Measurements from ENCODE around the gene DPY19L2.
"Not testable (repeated sequence)": the region's sequence is repeated elsewhere in the genome, so short reads cannot be mapped to it uniquely, and the experiment has no call there.

GRCh38 chr12:63538656-63539055 is 129.6 kb downstream of the DPY19L2 start:
- not testable (repeated sequence) for TF ChIP-seq CTCF (IDR thresholded peaks at IDR 0.05; ENCODE audit: low read depth, low read length); MYC (IDR thresholded peaks at IDR 0.05; ENCODE audit: low read depth, low read length); POLR2A (IDR thresholded peaks at IDR 0.05; ENCODE audit: extremely low read depth, insufficient read length)
